Mucosa of stomach (tissue), 1 donor: ENCODE data around the gene R3HCC1L.

ENCODE experiments used
- H3K27me3 ChIP-seq: one replicate; pipeline ENCODE4 v1.7.0; 2013; ENCODE audit warnings: mild to moderate bottlenecking, low read length; ENCODE audit not compliant: control insufficient read depth, insufficient read depth
- H3K36me3 ChIP-seq: one replicate; pipeline ENCODE4 v1.7.0; 2013; ENCODE audit warnings: low read length; ENCODE audit not compliant: control insufficient read depth, insufficient read depth
- H3K4me1 ChIP-seq: one replicate; pipeline ENCODE4 v1.7.0; 2013; ENCODE audit warnings: mild to moderate bottlenecking, low read length; ENCODE audit not compliant: control insufficient read depth, insufficient read depth
- H3K4me3 ChIP-seq: one replicate; pipeline ENCODE4 v1.7.0; 2013; ENCODE audit warnings: low read length
- H3K9ac ChIP-seq: one replicate; pipeline ENCODE4 v1.7.0; 2013; ENCODE audit warnings: mild to moderate bottlenecking, low read length, moderate library complexity
- H3K9me3 ChIP-seq: one replicate; pipeline ENCODE4 v1.7.0; 2013; ENCODE audit warnings: mild to moderate bottlenecking, low read length, moderate library complexity; ENCODE audit not compliant: control insufficient read depth
- donor health status: Pancreatic carcinoma.

R3HCC1L gene

DNA sequence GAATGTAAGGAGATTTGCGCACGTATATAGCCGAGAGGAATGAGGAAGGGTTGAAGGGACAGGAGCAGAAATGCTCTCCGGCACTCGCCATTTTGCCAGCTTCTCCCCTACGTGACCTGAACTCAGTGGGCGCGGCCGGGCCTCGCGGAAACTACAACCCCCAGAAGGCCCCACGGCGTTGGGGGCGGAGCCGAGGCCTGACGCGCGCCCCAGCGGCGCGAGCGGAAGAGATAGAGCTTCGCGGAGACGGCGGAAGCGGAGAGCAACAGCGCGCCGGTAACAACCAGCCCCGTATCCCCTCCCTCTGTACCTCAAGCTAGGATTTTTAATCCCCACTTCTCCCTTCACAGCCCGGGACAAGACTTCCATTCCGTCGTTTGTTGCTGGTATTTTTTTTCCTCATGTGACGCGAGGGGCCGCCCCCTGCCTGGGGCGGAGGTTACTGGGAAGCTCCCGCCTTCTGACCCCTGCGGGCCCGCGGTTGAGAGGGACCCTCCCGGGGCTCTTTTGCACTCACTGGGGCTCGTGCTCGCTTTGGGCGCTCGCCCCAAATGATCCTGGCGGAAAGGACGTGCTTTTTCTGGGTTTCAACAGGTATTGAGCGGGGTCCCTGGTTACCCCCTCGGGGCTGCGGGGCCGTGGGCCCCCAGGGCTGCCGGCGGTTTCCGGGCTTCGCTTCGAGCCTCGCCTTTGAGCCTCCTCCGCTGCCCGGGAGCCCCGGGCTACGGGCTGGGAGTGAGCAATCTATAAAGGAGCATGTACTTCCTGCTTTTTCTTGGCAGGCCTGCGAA is at the start of gene R3HCC1L:
R3HCC1L (plus strand) TSS at position 227 of the 791 bp plus-strand sequence. CDS start 73,458 bp downstream, outside the sequence.
- H3K27me3 ChIP-seq: no peaks in the 10 kb centered on the region
- H3K9me3 ChIP-seq: no peaks in the 10 kb centered on the region
- peak within 1 kb of the TSS; percentile 71 for H3K4me3 ChIP-seq
- H3K9ac ChIP-seq: peak within 1 kb of the TSS; percentile 100
- H3K36me3 ChIP-seq: no peaks in the 10 kb centered on the region
- peaks cover 4% of the 10 kb centered on the region for H3K4me1 ChIP-seq

DNA sequence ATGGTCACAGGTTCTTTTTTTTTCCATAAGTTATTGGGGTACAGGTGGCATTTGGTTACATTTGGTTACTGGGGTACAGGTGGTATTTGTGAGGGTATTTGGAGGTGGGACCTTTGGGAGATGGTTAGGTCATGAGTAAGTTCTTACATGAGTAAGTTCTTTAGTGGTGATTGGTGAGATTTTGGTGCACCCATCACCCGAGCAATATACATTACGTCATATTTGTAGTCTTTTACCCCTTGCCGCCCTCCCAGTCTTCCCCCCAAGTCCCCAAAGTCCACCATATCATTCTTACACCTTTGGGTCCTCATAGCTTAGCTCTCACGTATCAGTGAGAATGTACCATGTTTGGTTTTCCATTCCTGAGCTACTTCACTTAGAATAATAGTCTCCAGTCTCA is 49.2 kb upstream of the R3HCC1L start:
- H3K4me1 ChIP-seq: no peaks in the 10 kb centered on the region
- H3K27me3 ChIP-seq: peaks cover 4% of the 10 kb centered on the region
- no peak overlapping the region for H3K4me3 ChIP-seq
- no peaks in the 10 kb centered on the region for H3K36me3 ChIP-seq
- no peak overlapping the region for H3K9ac ChIP-seq
- no peaks in the 10 kb centered on the region for H3K9me3 ChIP-seq

DNA sequence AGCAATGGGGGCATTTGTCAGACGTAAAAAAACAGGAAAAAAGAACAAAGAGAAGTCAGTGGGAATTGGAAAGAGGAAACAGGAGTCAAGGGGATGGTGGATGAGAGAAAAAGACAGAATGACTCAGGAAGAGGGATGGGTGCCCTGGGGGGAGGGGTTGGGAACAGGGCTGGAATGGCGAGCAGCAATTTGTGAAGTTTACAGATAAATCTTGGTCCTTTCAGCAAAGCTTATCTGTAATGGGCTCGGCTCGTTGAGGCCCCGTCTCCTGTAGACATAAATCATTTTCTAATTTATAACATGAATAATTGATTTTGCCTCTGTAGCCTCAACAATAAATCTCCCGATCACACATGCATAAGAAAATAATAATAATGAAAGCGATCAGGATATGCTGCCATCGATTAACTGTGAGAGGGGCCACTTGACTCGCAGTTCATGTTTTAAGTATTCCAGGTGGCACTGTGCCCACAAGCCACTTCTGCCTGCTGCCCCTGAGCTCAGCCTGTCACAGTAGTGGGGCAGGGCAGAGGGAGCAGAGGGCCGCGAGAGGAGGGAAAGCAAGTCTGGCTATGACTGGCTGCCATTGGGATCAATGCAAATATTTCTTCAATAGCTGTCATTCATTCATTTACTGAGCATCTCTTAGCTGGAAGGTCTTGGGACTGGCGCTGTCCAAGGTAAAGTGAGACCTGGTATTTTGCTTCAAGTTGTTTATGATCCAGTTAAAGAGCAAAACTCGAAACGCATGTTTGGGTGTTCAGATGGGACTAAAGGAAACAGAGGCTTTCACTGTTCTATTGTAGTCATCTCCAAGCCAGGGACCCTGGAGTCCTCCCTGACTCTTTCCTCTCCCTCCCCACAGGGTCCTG is 47.4 kb upstream of the R3HCC1L start:
- Histone ChIP-seq H3K9me3 (no peaks in the 10 kb centered on the region), H3K4me1 (no peaks in the 10 kb centered on the region), H3K27me3 (peaks cover 4% of the 10 kb centered on the region), H3K4me3 (no peak overlapping the region), H3K36me3 (no peaks in the 10 kb centered on the region), H3K9ac (no peak overlapping the region)

DNA sequence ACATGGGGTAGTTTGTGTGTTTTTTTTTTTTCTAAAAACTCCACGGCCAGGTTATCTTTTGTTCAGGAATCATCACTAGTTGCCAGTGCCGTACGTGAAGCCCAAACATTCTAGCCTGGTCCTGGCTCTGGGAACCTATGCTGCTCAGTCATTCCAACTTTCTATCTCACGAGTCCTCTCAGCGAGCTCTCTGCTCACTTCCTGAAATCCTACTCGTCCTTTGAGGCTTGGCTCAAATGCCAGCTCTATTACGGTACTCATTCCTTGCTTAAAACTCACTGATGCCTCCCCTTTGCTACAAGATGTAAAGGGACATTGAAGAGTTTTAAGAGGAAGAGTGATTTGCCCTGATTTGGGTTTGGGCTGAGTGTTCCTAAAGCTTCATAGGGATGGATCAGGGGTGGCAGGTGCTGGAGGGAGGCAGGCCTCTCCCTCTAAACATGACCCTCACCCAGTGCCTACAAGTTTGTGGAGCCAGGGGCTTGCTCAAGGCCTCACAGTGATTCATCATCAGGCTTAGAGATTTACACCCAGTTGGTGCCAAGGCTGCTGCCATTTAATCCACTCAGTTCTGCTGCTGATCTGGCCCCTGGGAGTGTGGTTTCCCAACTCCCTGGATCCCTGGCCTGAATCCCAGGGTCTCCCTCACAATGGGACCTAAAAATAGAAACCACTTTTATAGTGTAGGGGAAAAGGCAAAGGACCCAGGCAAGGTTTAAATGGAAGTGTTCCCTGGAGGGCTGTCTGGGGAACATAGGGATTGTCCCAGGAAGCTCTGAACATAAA is 46.1 kb upstream of the R3HCC1L start:
- H3K4me1 ChIP-seq: no peaks in the 10 kb centered on the region
- no peak overlapping the region for H3K4me3 ChIP-seq
- H3K36me3 ChIP-seq: no peaks in the 10 kb centered on the region
- H3K9me3 ChIP-seq: no peaks in the 10 kb centered on the region
- no peak overlapping the region for H3K9ac ChIP-seq
- peaks cover 4% of the 10 kb centered on the region for H3K27me3 ChIP-seq

DNA sequence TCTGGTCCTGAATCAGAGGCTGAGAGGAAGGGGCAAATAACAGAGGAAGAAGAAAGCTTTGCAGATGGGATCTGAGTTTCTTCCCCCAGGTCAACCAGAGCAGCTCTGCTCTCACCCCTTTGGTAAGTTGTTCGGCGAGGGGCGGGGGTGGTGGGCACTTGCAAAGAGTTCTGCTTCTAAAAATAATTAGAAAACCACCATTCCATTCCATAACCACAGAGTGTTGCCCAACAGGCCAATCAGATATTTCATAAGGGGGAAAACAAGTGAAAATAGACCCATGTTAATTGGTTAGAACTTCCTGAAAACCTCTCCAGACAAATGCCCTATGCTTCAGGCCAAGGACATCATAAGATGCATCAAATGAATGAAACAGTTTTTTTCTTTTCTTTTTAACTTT is 43.6 kb upstream of the R3HCC1L start:
- peaks cover 4% of the 10 kb centered on the region for H3K27me3 ChIP-seq
- H3K4me3 ChIP-seq: no peak overlapping the region
- no peaks in the 10 kb centered on the region for H3K4me1 ChIP-seq
- no peak overlapping the region for H3K9ac ChIP-seq
- H3K9me3 ChIP-seq: no peaks in the 10 kb centered on the region
- no peaks in the 10 kb centered on the region for H3K36me3 ChIP-seq

DNA sequence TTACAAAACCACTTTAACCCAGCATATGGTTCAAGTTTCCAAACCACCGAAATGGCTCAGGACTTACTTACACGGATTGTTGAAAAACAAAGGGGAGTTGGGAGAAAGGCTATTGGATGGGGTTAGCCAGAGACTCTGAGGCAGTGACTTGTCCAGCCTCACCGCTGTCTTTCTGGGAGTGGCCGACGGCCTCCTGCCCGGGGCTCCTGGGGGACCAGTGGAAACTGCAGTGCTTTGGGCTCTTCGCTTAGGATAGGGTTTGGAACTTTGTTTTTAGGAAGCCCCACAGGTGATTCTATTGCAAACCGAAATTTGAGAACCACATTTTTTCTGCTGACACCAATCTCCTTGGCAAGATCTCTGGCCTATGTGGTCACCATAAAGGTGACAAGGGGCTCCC is 38.1 kb upstream of the R3HCC1L start:
- H3K9me3 ChIP-seq: no peaks in the 10 kb centered on the region
- no peak overlapping the region for H3K4me3 ChIP-seq

DNA sequence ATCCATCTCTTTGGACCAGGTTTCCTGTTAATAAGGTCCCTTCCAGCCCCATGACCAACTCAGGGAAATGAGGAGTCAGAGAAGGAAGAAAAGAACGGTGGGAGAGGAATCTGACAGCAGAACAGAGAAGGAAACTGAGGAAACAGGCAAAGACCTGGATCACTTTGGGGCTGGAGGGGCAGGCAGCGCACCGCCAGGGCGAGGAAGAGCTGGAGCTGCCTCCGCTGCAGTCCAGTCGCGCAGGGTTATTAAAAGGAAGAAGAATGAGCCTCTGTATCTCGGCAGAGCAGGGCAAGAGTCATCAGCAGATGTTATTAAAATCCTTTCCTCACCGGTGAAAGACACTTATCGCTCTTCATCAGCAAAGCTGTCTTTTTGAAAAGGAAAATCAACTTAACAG is 37.7 kb upstream of the R3HCC1L start:
- peaks cover 3% of the 10 kb centered on the region for H3K27me3 ChIP-seq
- H3K4me3 ChIP-seq: no peak overlapping the region
- H3K4me1 ChIP-seq: no peaks in the 10 kb centered on the region
- no peak overlapping the region for H3K9ac ChIP-seq
- no peaks in the 10 kb centered on the region for H3K36me3 ChIP-seq
- no peaks in the 10 kb centered on the region for H3K9me3 ChIP-seq

More for the DNA sequence above, 38.1 kb upstream of the R3HCC1L start:
- peaks cover 3% of the 10 kb centered on the region for H3K27me3 ChIP-seq
- no peak overlapping the region for H3K9ac ChIP-seq
- no peaks in the 10 kb centered on the region for H3K4me1 ChIP-seq
- H3K36me3 ChIP-seq: no peaks in the 10 kb centered on the region

DNA sequence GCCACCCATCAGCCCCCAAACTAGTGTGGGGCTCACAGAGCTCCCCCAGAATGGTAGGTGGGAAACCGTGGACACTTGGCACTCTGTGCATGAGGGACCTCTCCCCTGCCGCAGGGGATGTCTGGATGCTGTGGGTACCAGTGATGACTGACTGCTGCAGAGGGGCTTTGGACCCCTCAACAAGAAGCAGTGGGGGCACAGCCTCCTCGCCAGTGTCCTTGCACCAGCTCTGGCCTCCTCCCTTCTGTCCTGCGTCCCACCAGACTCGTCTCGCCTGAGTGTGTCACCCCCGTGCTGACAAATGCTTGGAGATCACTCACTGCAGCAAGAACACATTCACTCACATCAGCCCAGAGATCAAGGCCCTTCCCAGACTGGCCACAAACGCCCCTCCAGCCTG is 37.3 kb upstream of the R3HCC1L start:
- peaks cover 3% of the 10 kb centered on the region for H3K27me3 ChIP-seq
- no peaks in the 10 kb centered on the region for H3K4me1 ChIP-seq
- H3K4me3 ChIP-seq: no peak overlapping the region
- no peak overlapping the region for H3K9ac ChIP-seq
- no peaks in the 10 kb centered on the region for H3K9me3 ChIP-seq
- H3K36me3 ChIP-seq: no peaks in the 10 kb centered on the region

DNA sequence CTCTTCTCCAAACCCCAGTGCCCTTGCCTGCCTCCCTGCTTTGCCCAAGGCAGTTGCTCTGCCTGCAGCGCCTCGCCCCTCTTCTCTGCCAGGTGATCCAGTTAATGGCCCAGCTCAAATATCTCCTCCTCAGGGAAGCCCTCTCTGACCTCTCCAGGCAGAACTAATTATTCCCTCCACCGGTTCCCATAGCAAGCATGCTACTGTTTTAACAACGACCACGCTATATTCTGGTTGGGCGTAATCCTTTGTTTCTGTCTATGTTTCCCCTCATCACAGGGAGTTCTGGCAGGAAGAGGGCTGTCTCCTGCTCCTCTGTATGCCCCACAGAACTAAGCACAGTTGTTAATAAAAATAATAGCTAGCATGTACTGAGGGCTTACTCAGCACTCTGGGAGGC is 36.8 kb upstream of the R3HCC1L start:
- Histone ChIP-seq H3K4me1 (no peaks in the 10 kb centered on the region), H3K4me3 (no peak overlapping the region), H3K27me3 (peaks cover 3% of the 10 kb centered on the region), H3K36me3 (no peaks in the 10 kb centered on the region), H3K9ac (no peak overlapping the region), H3K9me3 (no peaks in the 10 kb centered on the region)

DNA sequence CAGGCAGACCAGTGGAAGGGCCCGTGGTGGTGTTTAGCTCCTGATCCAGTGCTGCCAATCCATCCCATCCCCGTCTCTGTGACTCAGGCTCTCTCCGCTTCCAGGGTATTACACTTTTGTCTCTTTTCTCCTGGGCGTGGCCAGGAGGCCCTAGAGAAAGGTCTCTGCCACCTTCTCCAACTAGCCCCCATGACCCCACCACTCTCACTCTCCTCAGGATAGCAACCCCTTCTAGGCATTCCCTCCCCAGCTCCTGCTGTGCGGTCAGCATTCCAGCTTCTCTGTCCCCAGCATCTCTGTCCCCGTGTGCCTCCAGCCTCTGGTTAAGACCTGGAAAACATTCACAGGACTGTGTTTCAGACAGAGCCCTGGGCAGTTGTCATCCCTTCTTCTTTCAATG is 36.2 kb upstream of the R3HCC1L start:
- Histone ChIP-seq H3K27me3 (peaks cover 3% of the 10 kb centered on the region), H3K9ac (no peak overlapping the region), H3K36me3 (no peaks in the 10 kb centered on the region), H3K4me3 (no peak overlapping the region), H3K9me3 (no peaks in the 10 kb centered on the region), H3K4me1 (no peaks in the 10 kb centered on the region)

DNA sequence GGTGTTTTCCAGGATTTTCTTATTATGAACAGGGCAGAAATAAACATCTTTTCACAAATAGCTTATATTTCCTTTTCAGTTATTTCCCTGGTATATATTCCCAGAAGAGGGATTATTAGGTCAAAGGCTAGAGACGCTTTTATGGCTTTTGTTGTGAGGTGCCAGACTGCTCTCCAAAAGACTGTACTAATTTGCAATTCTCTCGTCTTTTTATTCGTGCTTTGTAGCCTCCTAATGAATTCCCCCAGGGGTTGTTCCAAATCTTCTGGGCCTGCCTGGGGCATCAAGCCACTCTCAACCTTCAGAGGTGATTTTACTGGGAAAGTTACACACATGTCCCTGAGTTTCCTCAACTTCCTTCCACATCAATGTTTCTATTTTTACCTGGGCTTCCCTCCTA is 34.0 kb upstream of the R3HCC1L start:
- Histone ChIP-seq H3K9me3 (no peaks in the 10 kb centered on the region), H3K36me3 (no peaks in the 10 kb centered on the region), H3K4me3 (no peak overlapping the region), H3K4me1 (no peaks in the 10 kb centered on the region), H3K27me3 (peaks cover 5% of the 10 kb centered on the region), H3K9ac (no peak overlapping the region)

DNA sequence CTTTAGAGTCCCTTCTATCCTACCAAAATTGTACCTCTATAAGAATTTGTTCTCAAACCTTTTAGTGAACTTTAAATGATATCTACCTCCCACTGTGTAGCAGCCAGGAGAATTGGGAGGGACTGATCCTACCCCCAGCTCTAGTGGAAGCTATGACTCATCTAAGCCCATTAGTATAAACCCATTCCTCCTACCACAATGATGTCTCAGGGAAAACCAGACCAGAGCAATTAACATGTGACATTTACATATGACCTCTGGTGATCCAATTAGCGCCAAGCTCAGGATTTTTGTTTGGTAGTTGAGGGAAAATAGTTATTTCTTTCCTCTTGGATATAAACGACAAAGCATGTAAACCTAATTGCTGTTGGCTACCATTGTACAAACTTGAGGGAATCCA is 33.1 kb upstream of the R3HCC1L start:
- H3K9ac ChIP-seq: no peak overlapping the region
- no peaks in the 10 kb centered on the region for H3K9me3 ChIP-seq
- H3K4me3 ChIP-seq: no peak overlapping the region
- H3K4me1 ChIP-seq: no peaks in the 10 kb centered on the region
- H3K36me3 ChIP-seq: no peaks in the 10 kb centered on the region
- H3K27me3 ChIP-seq: peaks cover 7% of the 10 kb centered on the region
